ENCODE data around the gene PLCL2.
A peak's percentile ranks its signal among the peaks of the same experiment; 100 is the strongest.

The PLCL2 gene

DNA sequence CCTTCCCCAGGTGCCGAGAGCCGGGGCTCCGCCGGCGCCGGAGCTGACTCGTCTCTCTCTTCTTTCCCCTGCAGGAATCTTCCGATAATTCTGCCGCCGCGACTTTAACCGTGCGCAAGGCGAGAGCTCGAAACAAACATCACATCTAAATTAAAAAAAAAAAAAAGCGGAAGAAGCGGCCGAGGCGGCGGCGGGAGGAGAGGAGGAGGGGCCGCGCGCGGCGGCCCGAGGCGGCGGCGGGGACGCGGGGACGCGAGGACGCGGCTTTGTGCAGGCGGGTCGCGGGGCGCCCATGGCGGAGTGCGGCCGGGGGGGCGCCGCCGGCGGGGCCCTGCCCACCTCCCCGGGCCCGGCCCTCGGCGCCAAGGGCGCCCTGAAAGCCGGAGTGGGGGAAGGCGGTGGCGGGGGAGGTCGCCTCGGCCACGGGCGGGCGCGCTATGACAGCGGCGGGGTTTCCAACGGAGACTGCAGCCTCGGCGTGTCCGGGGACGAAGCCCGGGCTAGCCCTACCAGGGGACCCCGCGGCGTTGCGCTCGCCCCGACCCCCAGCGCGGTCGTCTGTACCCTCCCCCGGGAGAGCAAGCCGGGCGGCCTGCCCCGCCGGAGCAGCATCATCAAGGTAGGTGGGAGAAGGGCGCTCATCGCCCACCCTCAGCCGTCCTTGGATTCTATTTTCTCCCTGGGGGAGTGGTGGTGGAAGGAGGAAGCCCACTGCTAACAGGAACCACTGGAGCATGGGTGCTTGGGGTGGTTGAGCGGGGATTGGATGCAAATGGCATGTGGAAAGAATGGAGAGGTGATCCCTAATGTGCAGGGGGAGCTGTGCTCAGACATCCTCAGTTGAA is at the start of gene PLCL2:
PLCL2 (plus strand) TSS at position 208 of the 845 bp plus-strand sequence; CDS start at position 293, 85 bp downstream.
- peak; percentile 43 for DNase-seq (ENCODE audit: low read depth)

GRCh38 chr3:16836505-16837237 is 48.1 kb upstream of the PLCL2 start:
- DNase-seq (ENCODE audit: low read depth): no peak

GRCh38 chr3:16837602-16838001 is 47.2 kb upstream of the PLCL2 start:
- DNase-seq (ENCODE audit: low read depth): no peak

GRCh38 chr3:16838561-16838960 is 46.2 kb upstream of the PLCL2 start:
- DNase-seq (ENCODE audit: low read depth): no peak

DNA sequence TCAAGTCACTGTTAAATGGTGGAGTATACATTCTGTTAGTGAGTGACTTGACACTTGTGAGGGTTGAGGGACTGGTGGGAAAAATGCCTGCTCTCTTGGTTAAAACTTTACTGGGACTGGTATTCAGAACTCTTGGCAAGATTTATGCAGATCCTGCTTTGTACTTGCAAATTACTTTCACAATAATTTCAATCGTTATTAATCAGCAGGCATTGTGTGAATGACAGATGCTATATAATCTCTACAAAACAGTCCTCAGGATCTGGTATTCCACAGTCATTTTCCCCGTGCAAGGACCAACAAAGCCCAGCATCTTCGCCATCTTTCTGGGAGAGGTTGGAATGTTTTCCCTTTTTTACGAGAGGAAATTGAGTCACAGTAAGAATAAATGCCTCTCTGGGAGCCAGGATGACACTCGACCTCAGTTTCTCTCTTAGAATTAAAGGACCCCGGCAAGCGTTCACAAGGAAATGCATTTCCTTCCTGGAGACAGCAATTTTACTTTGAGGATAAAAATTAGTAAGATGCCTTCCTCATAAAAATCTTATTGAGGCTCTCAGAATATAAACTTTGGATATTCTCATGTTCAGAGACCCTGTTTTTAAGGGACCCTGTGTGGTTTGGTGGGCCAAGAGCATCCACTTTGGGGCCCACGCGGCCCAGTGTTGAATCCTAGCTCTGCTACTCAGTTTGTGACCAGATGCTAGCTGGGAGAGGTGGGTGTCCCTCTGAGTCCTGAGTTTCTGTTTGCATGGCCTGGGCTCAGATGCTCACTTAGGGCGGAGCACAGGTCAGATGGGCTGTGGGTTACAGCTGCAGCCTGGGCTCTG is 45.3 kb upstream of the PLCL2 start:
- DNase-seq (ENCODE audit: low read depth): no peak

DNA sequence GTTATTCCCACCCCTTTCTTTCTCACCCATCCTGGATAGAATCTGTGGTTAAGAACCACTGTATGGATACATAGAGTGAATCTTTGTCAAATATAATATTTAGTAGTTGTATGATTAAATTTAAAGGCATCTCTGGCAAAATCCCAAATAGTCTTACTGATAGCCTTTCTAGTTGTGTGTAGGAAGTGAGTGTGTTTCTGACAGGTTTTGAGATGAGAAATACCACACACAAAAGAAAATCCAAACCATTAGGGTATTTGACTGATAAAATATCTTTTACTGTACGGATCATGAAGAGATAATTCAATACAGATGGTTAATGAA is 44.7 kb upstream of the PLCL2 start:
- DNase-seq (ENCODE audit: low read depth): no peak

DNA sequence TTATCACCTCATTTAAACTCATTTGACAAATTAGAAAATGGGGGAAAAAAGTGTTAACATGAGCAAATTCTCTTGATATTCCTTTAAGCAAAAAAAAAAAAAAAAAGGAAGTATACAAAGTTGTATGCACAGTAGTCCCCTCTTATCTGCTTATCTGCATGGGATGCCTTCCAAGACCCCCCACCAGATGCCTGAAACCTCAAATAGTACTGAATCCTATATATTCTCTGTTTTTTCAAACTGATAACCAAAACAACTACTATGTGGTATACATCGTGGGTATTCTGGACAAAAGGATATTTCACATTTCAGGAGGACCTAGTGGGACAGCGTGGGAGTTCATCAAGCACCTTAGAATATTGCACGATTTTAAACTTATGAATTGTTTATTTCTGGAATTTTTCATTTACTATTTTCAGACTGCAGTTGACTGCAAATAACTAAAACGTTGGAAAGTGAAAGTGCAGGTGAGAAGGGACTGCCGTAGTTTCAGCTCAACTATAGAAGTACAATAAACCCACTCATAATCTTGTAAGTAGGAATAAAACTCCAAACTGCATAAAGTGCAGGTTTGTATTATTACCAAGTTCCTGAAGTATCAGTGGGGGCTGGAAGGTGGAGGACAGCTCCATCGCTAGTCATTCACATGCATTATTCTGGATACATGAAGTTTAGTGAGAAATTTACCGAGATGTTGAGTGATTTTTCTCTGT is 43.6 kb upstream of the PLCL2 start:
- no peak for DNase-seq (ENCODE audit: low read depth)

DNA sequence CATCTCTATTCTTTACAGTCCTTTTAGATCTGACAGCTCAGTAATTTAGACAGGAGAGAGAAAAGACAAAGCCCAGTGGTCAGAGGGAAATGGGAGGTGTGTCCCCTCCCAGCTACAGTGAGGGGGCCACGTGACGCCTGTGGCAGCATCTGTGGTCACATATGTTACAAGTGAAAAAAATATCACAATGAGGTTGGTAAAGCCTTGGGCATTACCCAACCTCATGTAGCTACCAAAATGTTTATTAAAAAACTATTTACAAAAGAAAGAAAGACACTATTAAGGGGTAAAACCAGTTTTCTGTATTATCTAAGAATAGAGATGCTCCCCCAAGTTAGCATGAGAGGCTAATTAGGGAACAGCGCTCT is 42.9 kb upstream of the PLCL2 start:
- DNase-seq (ENCODE audit: low read depth): no peak

GRCh38 chr3:16842272-16843270 is 42.2 kb upstream of the PLCL2 start:
- peak; percentile 53 for DNase-seq (ENCODE audit: low read depth)

GRCh38 chr3:16844222-16844621 is 40.5 kb upstream of the PLCL2 start:
- no peak for DNase-seq (ENCODE audit: low read depth)

DNA sequence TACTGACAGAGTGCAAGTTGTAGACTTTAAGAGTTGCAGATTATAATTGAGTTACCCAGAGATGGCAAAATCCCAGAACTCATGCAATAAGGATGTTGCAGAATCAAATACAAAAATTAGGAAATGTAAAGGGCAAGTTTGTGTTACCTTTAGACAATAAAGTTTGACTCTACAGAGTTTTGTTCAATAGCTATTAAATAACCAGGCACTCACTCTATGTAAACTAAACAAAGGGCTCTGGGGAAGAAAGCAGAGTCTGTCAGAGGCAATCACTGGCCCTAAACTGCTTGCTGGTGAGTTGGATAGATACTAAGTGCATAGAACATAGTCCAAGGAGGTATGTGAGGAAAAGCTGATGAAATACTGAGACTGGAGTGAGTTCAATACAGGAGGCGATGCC is 40.0 kb upstream of the PLCL2 start:
- no peak for DNase-seq (ENCODE audit: low read depth)

- DNase-seq (ENCODE audit: low read depth): no peak
Measured at GRCh38 chr3:16846373-16847080, 38.2 kb upstream of the PLCL2 start.

DNA sequence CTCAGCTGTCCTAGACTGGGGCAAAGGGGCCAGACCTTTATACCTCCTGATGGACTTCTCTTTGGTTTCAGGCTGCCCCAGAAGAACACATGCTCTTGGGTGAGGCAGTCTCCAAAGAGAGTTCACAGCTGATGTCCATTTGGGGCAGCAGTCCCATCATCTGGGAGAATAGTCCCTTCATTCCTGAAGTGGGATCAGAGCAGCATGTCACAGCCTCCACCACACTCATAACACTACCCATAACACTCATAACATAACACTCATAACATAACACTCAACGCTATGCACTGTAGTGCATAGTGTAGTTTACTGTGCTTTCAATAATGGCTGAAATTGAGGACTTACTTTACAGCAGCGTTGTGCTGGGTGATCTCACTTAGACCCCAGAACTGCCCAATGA is 36.7 kb upstream of the PLCL2 start:
- DNase-seq (ENCODE audit: low read depth): no peak

DNA sequence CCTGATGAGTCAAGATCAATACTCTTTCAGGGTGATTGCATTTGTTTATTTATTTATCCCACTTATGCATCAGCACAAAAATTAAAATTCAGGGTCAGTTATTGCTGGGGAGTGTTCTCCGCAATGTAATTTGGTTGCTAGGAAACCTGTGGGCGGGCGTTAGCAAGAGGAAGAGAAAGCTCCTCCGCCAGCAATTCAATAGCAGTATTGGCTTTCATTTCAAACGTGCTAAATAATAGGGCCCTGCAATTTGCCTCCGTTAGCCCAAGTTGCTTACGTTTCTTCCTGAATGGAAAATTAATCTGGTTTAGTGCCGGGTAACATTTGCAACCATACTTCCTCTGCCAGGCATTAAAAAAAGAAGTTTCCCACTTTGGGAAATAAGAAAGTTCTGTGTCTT is 35.5 kb upstream of the PLCL2 start:
- peak; percentile 47 for DNase-seq (ENCODE audit: low read depth)

DNA sequence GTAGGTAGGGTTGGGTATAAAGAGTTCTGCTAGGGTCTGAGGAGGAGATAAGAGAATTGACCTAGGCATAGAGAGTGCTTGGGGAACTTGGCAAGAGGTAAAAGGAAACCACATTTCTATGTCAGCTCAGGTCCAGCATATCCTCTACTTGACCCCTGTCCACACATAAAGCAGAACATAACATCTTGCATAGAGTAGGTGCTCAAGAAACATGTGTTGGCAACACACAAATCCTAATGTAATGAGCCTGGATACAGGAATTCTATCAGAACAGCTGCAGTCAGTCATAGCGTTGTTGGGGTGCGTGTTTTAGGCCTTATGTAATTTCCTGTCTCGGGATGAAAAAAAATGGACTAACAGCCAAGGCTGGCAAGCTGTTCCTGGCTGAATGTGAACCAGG is 35.0 kb upstream of the PLCL2 start:
- no peak for DNase-seq (ENCODE audit: low read depth)

DNA sequence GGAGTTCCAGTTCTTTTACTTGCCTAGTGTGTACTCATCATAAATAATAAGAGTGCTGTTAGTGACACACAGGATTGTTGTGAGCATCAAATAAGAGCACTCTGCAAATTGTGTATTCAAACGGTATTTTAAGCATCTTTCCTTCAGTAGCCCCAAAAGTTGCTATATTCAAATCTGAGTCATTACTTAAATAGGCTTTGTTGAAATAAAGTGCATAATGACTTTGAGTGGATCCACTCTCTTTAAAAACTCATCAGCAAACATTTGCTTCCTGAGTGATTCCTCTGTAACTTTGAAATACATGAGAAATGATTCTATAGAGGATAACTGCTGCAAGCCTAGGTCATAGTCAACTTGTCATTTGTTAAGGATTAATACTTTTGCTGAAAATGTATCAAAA is 29.3 kb upstream of the PLCL2 start:
- DNase-seq (ENCODE audit: low read depth): no peak

- DNase-seq (ENCODE audit: low read depth): no peak
Measured at GRCh38 chr3:16860234-16860633, 24.5 kb upstream of the PLCL2 start.

DNA sequence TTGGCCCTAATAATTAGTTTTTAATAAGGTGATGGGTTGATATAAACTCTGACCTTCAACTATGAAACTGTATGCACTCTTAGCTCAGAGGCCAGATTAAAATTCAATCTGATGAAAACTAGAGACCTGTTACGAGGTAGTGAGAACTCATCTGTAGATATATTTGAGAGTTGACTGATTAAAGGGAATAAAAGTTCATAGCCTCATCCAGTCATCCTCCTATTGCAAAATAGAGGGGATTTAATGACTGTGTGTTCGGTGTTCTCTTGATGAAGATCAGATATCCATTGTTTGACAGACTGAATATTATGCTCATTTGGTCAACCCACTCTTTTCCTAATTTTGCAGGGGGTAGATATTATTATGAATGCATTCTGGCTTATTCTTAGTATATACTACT is 23.3 kb upstream of the PLCL2 start:
- DNase-seq (ENCODE audit: low read depth): no peak

GRCh38 chr3:16864610-16865313 is 20.0 kb upstream of the PLCL2 start:
- no peak for DNase-seq (ENCODE audit: low read depth)

GRCh38 chr3:16865335-16865734 is 19.4 kb upstream of the PLCL2 start:
- no peak for DNase-seq (ENCODE audit: low read depth)
